NCI-H526 (cell line): Measurements from ENCODE around the gene CIAO2B.
"Not testable (repeated sequence)": the region's sequence is repeated elsewhere in the genome, so short reads cannot be mapped to it uniquely, and the experiment has no call there.

ENCODE experiments used
- DNase-seq, 2 experiments: peaks; one replicate each; lab custom pipeline; 2025; lab: John Stamatoyannopoulos, UW

The CIAO2B gene

DNA sequence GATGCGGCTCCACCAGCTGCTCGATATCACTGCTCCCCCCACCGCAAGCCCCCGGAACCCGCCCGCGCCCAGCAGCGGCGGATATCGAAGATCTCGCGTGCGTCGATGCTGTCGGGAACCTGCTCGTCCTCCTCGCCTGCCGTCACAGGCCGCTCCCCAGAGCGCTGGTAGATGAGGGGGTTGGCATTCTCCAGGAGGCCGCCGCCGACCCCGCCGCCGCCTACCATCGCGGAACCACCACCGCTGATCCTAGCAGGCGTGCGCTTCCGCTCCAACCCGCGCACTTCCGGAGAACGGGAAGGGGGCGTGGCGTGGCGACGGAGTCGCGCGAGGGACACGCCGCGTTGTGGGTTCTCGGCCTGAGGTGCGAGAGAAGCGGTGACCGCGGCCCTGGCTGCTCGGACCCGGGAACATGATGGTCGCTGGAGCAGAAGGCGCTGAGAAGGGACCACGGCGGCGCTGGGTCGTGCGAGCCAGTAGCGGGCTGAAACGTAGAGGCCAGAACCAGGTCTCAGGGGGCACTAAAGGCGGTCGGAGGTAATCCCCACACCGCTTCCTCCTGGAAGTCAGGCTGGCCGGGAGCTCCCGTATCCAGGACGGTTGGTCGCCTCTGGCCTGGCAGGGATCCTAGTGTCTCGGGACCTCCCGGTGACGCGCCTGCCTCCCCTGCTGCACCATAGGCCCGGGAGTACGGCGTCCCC lies at the start of gene CIAO2B:
CIAO2B (minus strand) TSS at position 265 of the 701 bp plus-strand sequence; CDS start at position 227, 38 bp downstream.
- DNase-seq, result peak; percentile 23 to 81

DNA sequence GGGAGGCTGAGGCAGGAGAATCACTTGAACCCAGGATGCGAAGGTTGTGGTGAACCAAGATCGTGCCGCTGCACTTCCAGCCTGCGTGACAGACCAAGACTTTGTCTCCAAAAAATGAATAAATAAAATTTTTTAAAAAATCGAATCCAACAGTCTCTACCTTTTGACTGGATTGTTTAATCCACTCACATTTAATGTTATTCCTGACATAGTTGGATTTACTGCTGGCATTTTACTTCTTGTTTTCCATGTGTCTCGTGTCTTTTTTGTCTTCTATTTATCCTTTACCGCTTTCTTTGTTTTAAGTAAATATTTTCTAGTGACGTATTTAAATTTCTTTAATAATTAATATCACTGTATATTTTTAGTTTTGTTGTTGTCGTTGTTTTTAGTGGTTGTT lies 48.8 kb upstream of the CIAO2B start:
- no peak for DNase-seq

DNA sequence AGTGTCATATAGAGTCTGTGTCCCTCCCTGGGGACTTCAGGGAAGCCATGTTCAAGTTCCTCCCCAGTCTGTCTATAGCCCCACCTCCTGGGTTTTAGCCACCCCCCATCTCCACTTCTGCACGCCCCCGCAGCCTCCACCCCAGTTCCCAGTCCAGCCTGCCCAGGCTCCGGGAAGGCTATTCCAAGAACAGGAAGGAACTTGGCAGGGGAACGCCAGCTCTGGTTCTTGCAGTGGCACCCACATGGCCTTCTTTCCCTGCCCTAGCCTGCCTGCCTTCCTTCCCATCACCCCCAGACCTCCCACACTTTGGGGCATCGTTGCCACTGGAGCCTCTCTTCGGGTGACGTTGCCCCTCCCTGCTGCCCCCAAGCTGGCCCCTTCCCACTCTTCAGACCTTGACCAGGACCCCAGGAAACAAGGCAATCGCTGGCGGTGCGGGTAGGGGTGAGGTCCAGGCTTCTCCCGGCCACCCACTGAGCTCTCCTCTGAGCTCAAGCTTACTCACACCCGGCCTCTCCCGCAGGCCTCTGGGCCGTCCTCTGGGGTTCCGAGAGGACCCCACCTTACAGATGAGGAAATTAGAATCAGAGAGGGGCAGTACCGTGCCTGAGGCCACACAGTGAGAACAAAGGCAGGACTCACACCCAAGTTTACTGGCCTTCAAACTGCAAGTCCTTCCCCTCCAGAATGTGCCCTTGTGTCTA lies 45.0 kb upstream of the CIAO2B start:
- DNase-seq, result no peak

DNA sequence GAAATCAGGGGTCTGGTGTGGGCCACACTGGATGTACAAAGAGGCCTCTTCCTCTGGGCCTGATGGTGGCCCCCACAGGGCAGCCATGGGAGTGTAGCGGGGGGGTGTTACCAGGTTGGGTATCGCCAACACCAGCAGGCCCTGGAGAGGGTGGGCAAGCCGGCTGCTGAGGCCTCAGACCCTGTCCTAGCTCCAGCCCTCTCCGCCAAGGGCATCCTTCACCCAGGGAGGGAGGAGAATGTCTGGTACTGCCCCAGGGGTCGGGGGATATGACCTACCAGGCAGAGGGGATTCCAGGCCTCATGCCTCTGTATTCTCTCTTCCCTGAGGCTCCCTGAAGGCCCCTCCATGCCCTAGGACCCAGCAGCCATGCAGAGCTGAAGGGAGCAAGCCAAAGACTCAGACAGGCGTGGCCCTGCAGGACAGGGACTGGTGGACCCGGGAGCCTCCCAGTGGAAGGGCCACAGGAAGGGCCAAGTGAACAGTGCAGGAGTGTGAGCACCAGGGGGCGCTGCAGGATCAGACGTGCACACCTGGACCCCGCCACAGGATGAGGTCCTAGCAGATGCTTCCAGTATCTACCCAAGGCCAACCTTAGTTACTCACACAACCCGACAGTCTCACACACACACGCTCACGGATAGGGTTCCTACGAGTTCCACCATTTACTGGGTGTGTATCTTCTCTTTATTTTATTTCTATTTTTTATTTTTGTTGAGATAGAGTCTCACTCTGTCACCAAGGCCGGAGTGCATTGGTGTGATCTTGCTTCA lies 43.3 kb upstream of the CIAO2B start:
- peak; percentile 33 to 79 for DNase-seq

DNA sequence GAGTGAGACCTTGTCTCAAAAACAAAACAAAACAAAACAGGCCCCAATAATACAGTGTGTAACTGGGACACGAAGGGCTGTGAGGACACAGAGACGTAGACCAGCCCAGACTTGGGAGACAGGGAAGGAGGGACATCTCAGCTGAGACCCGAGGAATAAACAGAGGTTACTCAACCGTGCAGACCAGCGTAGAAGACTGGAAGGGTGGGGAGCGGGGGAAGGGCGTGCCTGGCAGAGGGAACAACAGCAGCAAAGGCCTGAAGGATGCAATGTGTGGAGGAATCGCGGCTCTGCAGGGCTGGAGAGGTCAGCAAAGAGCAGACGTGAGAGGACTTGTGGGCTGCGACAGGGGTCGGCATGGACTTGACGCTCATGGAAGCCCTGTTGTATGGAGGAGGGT lies 42.5 kb upstream of the CIAO2B start:
- DNase-seq, result peak; percentile 22 to 27

DNA sequence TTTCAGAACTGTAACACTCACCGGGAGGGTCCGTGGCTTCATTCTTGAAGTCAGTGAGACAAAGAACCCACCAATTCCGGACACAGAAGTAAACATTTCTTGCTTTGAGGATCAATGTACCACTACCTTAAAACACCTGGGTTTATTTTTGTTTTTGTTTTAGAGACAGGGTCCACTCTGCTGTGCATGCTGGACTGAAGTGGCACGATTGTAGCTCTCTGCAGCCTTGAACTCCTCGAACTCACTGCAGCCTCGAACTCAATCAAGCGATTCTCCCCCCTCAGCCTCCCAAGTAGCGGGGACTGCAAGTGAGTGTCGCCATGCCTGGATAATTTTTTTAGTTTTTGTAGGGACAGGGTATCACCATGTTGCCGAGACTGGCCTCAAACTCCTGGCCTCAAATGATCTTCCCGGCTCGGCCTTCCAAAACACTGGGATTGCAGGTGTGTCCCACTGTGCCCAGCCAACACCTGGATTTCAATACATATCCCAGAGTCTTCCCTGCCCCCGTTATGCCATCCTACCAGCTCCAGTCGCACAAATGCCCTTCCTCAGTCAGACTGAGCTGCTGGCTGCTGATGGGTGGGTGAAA lies 41.2 kb upstream of the CIAO2B start:
- DNase-seq, result no peak

DNA sequence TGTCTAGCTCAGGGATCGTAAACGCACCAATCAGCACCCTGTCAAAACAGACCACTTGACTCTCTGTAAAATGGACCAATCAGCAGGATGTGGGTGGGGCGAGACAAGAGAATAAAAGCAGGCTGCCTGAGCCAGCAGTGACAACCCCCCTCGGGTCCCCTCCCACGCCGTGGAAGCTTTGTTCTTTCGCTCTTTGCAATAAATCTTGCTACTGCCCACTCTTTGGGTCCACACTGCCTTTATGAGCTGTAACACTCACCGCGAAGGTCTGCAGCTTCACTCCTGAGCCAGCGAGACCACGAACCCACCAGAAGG lies 40.7 kb upstream of the CIAO2B start:
- DNase-seq, result not testable (repeated sequence)

DNA sequence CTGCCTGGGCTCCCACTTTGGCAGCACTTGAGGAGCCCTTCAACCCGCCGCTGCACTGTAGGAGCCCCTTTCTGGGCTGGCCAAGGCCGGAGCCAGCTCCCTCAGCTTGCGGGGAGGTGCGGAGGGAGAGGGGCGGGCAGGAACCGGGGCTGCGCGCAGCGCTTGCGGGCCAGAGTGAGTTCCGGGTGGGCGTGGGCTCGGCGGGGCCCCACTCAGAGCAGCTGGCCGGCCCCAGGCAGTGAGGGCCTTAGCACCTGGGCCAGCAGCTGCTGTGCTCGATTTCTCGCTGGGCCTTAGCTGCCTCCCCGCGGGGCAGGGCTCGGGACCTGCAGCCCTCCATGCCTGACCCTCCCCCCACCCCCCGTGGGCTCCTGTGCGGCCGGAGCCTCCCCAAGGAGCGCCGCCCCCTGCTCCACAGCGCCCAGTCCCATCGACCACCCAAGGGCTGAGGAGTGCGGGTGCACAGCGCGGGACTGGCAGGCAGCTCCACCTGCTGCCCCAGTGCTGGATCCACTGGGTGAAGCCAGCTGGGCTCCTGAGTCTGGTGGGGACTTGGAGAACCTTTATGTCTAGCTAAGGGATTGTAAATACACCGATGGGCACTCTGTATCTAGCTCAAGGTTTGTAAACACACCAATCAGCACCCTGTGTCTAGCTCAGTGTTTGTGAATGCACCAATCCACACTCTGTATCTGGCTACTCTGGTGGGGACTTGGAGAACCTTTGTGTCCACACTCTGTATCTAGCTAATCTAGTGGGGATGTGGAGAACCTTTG lies 40.1 kb upstream of the CIAO2B start:
- not testable (repeated sequence) for DNase-seq

DNA sequence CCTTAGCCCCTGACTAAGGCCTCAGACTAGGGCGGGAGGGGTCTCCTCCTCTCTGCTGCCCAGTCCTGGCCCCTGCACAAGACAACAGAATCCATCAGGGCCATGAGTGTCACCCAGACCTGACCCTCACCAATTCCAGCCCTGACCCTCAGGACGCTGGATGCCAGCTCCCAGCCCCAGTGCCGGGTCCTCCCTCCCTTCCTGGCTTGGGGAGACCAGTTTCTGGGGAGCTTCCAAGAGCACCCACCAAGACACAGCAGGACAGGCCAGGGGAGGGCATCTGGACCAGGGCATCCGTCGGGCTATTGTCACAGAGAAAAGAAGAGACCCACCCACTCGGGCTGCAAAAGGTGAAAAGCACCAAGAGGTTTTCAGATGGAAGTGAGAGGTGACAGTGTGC lies 39.5 kb upstream of the CIAO2B start:
- DNase-seq, result no peak

DNA sequence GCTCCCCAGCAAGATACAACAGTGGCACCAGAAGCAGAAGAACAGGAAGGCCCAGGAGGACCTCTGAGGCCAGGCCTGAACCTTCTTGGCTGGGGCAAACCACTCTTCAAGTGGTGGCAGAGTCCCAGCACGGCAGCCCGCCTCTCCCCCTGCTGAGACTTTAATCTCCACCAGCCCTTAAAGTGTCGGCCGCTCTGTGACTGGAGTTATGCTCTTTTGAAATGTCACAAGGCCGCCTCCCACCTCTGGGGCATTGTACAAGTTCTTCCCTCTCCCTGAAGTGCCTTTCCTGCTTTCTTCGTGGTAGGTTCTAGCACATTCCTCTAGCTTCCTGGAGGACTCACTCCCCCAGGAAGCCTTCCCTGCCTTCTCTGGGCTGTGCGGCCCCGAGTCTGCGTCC lies 38.8 kb upstream of the CIAO2B start:
- no peak for DNase-seq

DNA sequence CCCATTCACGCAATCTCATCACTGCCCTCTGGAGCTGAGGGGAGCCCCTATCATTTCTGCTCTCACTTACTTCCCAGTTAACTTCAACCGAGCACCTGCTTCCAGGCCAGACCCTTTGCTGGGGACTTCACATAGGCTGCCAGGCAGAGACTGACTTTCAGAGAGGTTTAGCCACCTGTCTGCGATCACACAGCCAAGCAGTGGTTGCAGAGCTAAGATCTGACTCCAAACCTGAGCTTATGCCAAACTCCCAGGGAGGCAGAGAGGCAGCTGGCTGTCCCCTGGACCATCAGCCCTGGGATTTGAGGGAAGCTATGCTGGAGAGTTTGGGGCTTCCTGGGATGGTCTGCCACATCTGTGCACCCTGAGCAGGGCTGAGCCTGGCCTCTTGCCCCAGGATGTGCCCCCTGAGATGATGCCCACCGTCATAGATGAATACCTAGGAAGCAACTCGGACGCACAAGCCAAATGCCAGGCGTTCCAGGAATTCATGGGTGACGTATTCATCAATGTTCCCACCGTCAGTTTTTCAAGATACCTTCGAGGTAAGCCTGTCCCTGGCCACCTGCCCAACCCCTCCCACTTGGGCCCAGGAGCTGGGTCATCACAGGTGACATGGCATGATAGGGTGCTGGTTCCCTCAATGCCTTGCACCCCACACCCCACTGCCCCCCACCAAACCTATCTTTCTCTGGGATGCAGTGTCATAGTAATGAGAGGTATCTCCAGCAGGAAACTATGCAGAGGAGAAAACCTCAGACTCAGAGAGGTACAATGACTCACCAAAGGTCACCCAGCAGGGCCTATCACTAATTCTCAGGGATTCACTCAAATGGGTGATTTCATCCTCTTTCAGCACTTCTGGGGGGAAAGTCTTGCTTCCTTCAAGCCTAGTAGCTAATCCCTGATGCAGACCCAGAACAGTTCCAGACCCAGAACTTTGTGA lies 36.8 kb upstream of the CIAO2B start:
- DNase-seq, result no peak

DNA sequence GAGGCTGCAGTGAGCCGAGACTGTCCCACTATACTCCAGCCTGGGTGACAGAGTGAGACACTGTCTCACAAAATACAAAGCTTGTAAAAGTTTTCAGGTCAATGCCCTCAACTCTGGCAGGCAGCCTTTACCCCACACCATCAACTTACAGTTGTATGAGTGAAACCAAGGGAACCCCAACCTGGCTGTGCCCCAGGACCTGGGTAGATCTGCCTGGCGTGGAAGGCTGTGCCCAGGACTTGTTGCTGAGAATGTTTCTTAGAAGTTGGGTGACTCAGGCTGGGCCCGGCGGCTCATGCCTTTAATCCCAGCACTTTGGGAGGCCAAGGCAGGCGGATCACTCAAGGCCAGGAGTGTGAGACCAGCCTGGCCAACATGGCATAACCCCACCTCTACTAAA lies 34.6 kb upstream of the CIAO2B start:
- DNase-seq, result no peak

DNA sequence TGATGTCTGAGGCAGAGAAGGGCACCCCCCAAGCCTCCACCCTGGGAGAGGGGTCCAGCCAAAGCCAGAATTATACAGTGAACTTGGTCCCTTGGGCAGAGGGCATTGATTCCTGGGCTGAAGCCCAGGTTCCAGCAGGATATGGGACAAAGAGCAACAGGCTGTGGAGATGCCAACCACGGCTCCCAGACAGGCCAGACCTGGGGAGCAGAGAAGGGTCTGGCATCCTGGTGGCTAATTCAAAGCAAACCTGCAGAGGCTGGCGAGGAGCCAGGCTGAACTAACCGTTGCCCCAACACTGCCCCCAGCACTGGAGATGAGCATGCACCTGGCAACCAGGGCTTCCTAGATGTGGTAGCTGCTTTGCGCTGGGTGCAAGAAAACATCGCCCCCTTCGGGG lies 29.8 kb upstream of the CIAO2B start:
- DNase-seq, result no peak

DNA sequence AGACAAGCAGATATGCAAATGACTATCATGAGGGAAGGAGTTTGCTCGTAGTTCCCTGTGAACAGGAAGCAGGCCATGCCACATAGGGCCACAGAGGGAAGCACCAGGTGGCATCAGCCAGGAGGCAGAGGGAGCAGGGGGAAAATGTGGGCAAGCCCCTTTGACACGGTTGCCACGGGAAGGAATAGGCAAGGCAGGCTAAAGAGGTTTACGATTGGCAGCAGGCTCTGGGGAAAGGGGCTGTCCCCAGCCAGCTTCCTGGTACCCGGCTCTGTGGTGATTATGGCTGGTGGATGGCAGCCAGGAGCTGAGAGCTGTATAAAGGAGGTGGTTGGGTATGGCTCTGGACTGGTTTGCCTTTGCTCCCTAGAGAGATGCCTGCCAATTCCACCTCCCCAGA lies 27.7 kb upstream of the CIAO2B start:
- no peak for DNase-seq

DNA sequence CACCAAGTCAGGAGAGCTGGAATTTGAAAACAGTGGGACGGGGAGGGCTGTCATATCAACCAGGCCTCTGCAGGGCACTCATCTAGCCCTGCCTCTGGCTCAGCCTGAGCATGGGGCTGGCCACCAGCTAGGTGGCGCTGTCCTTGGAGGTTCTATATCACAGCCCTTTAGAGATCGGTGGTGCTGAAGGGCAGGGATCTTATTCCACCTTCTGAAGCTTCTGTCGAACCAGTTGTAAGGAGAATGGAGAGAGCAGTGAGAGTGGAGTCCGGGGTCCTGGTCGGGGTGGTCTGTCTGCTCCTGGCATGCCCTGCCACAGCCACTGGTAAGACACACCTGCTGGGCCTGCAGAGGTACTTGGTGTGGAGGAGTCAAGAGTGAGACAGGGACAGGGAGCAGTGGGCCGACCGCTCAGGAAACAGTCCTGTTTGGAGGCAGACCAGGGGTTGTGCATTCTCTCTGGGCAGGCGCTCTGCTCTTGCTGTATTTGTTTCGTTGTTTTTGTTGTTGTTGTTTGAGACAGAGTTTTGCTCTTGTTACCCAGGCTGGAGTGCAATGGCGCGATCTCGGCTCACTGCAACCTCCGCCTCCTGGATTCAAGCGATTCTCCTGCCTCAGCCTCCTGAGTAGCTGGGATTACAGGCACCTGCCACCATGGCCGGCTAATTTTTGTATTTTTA lies 27.0 kb upstream of the CIAO2B start, which contains the start of gene CES3:
CES3 (plus strand) TSS at position 202 of the 680 bp plus-strand sequence; CDS start at position 244, 42 bp downstream.
- peak; percentile 81 to 85 for DNase-seq

DNA sequence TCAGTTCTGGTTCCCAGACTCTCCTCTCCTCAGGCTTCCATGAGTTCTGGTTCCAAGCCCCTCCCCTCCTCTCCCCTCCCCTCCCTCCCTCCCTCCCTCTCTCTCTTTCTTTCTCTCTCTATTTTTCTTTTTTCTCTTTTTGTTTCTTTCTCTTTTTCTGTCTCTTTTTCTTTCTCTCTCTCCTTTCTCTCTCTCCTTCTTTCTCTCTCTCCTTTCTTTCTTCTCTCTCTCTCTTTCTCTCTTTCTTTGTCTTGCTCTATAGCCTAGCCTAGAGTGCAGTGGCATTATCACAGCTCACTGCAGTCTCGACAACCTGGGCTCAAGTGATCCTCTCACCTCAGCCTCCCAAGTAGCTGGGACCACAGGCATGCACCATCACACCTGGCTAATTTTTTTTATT lies 26.1 kb upstream of the CIAO2B start:
- DNase-seq, result no peak

DNA sequence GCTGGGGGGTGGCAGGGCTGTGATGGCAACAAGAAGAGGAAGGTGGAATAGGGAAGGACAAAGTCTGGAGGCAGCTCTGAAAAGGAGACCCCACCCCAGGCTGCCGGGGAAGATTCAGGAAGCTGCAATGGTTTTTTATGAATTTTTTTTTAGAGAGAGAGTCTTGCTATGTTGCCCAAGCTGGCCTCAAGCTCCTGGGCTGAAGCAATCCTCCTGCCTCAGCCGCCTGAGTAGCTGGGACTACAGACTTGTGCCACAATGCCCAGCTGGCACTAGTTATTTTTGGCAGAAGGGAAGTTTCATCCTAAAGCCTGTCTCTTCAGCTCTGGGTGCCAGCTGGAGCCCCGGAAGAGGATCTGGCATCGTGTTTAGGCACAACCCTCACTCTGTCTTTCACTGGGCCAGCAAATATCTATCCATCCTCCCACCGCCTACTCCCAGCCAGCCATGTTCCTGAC lies 25.5 kb upstream of the CIAO2B start:
- DNase-seq, result no peak

DNA sequence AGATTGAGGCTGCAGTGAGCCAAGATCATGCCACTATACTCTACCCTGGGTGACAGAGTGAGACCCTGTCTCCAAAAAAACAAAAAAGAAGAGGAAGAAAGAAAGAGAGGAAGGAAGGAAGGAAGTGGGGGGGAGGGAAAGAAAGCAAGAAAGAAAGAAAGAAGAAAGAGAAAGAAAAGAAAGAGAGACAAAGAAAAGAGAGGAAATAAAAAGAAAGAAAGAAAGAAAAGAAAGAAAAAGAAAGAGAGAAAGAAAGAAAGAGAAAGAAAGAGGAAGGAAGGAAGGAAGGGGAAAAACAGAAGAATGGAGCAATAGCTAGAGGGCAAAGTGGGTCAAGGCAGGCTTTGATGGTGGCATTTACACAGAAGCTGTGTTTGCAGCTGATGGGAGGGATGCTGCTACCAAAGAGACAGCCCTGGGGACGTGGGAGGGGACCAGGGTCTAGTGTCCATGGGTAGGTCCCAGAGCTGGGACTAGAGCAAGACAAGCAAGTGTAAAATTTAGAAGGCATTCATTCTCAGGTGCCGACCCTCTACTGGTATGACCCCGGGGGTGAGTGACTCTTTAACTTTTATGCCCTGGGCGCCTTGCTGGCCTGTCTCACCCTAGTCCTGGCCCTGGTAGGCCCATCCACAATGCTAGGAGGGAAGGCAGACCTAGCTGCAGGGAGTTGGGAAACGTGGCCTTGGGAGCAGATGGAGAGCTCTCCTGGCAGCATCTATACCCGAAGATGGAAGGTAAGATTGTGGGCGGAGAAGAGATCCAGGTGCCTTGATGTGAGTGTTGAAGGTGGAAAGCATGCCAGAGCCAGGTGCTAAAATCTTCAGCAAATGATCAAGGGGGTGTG lies 24.9 kb upstream of the CIAO2B start:
- no peak for DNase-seq

DNA sequence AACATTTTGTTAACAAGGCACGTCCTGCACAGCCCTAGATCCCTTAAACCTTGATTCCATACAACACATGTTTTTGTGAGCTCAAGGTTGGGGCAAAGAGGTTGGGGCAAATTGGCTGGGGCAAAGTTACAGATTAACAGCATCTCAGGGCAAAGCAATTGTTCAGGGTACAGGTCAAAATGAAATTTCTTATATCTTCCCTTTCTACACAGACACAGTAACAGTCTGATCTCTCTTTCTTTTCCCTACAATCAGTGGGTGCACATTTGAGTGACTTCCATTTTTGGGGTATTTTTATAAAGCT lies 21.9 kb upstream of the CIAO2B start:
- DNase-seq, result not testable (repeated sequence)
